Measurements from ENCODE around the gene DCAF12L2. TPM values are rescaled to one million over a fixed set of nuclear protein-coding genes. Genes with fewer than 3 reads are reported as not detected.

Gene DCAF12L2
- total and polyA plus RNA-seq, 2 experiments from 2014 or later = not detected

DNA sequence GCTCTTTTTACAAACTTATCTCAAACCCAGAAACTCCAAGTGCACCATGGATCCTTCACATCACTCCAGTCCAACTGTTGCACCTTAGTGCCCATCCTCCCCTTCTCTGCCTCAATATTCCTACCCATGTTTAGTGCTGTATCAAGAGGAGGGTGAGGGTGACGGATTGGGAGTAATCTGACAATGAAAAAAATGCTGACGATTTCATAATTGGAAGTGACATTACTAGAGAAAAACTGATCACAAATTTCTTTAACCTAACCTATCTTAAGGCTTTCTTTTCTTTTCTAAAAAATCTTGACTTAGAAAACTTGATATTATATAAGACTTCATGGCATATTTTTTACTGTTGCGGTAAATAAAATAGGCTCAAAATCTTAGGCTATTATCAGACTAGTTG lies 1.5 kb upstream of the DCAF12L2 start:
- Histone ChIP-seq H3K4me1 (ENCODE audit: insufficient read depth) (no peaks in the 10 kb centered on the region), H3K4me3 (no peak overlapping the region), H3K9me3 (ENCODE audit: low read depth) (no peaks in the 10 kb centered on the region), H3K9me2 (ENCODE audit: insufficient read depth) (no peaks in the 10 kb centered on the region), H3F3A (ENCODE audit: insufficient read depth) (no peaks in the 10 kb centered on the region), H3K79me2 (ENCODE audit: insufficient read depth) (no peaks in the 10 kb centered on the region), H3K4me2 (ENCODE audit: unreplicated experiment) (no peak overlapping the region), H2AFZ (no peak overlapping the region), H4K20me1 (ENCODE audit: insufficient read depth) (no peaks in the 10 kb centered on the region), H3K36me3 (ENCODE audit: low read depth) (no peaks in the 10 kb centered on the region), H3K27ac (no peak overlapping the region), H3K27me3 (replicated peaks; ENCODE audit: insufficient read depth) (no peaks in the 10 kb centered on the region), H3K9ac (no peak overlapping the region)
- DNase-seq = no peak
- in situ Hi-C loops (cut with MboI) = no loop called here
- TF ChIP-seq EZH2 (IDR thresholded peaks at IDR 0.05; ENCODE audit: insufficient read depth, poor library complexity, severe bottlenecking) (no peak), EZH2phosphoT487 (IDR thresholded peaks at IDR 0.05; ENCODE audit: insufficient read depth, low read depth) (no peak)
- WGBS, 2 experiments (ENCODE audit: low coverage in 1 of 2, low lambda C conversion rate in 2 of 2, missing lambda C conversion rate in 2 of 2) = 51 to 64% methylated on average over 3 of the region's 3 CpGs

- no peak for DNase-seq
- no peaks in the 10 kb centered on the region for H4K20me1 ChIP-seq (ENCODE audit: insufficient read depth)
- H3K36me3 ChIP-seq (ENCODE audit: low read depth) = no peaks in the 10 kb centered on the region
- WGBS, 2 experiments (ENCODE audit: low coverage in 1 of 2, low lambda C conversion rate in 2 of 2, missing lambda C conversion rate in 2 of 2) = 50 to 69% methylated on average over 15 to 18 of the region's 24 CpGs
- no peak overlapping the region for H3K4me2 ChIP-seq (ENCODE audit: unreplicated experiment)
- no peaks in the 10 kb centered on the region for H3K27me3 ChIP-seq (replicated peaks; ENCODE audit: insufficient read depth)
- H3K9ac ChIP-seq = no peak overlapping the region
- H3F3A ChIP-seq (ENCODE audit: insufficient read depth) = no peaks in the 10 kb centered on the region
- H2AFZ ChIP-seq = no peak overlapping the region
- H3K79me2 ChIP-seq (ENCODE audit: insufficient read depth) = no peaks in the 10 kb centered on the region
- TF ChIP-seq EZH2phosphoT487 (IDR thresholded peaks at IDR 0.05; ENCODE audit: insufficient read depth, low read depth) (no peak), EZH2 (IDR thresholded peaks at IDR 0.05; ENCODE audit: insufficient read depth, poor library complexity, severe bottlenecking) (no peak)
- no peak overlapping the region for H3K4me3 ChIP-seq
- H3K9me2 ChIP-seq (ENCODE audit: insufficient read depth) = no peaks in the 10 kb centered on the region
- in situ Hi-C loops (cut with MboI) = no loop called here
- H3K4me1 ChIP-seq (ENCODE audit: insufficient read depth) = no peaks in the 10 kb centered on the region
- no peaks in the 10 kb centered on the region for H3K9me3 ChIP-seq (ENCODE audit: low read depth)
- H3K27ac ChIP-seq = no peak overlapping the region
Observed at GRCh38 chrX:126165401-126165720, 728 bp downstream of the DCAF12L2 start.

- no peak overlapping the region for H3K27ac ChIP-seq
- H3K4me3 ChIP-seq = no peak overlapping the region
- H3K4me2 ChIP-seq (ENCODE audit: unreplicated experiment) = no peak overlapping the region
- no peaks in the 10 kb centered on the region for H3K4me1 ChIP-seq (ENCODE audit: insufficient read depth)
- no peaks in the 10 kb centered on the region for H3K9me2 ChIP-seq (ENCODE audit: insufficient read depth)
- TF ChIP-seq EZH2phosphoT487 (IDR thresholded peaks at IDR 0.05; ENCODE audit: insufficient read depth, low read depth) (no peak), EZH2 (IDR thresholded peaks at IDR 0.05; ENCODE audit: insufficient read depth, poor library complexity, severe bottlenecking) (no peak)
- no peaks in the 10 kb centered on the region for H3K36me3 ChIP-seq (ENCODE audit: low read depth)
- H3K9ac ChIP-seq = no peak overlapping the region
- in situ Hi-C loops (cut with MboI) = no loop called here
- H3K27me3 ChIP-seq (replicated peaks; ENCODE audit: insufficient read depth) = no peaks in the 10 kb centered on the region
- 83 to 84% methylated on average over 10 to 11 of the region's 37 CpGs for WGBS, 2 experiments (ENCODE audit: low coverage in 1 of 2, low lambda C conversion rate in 2 of 2, missing lambda C conversion rate in 2 of 2)
- no peak overlapping the region for H2AFZ ChIP-seq
- no peaks in the 10 kb centered on the region for H4K20me1 ChIP-seq (ENCODE audit: insufficient read depth)
- DNase-seq = no peak
- no peaks in the 10 kb centered on the region for H3K79me2 ChIP-seq (ENCODE audit: insufficient read depth)
- no peaks in the 10 kb centered on the region for H3K9me3 ChIP-seq (ENCODE audit: low read depth)
- H3F3A ChIP-seq (ENCODE audit: insufficient read depth) = no peaks in the 10 kb centered on the region
Observed at GRCh38 chrX:126164689-126165400, 1.2 kb downstream of the DCAF12L2 start.

DNA sequence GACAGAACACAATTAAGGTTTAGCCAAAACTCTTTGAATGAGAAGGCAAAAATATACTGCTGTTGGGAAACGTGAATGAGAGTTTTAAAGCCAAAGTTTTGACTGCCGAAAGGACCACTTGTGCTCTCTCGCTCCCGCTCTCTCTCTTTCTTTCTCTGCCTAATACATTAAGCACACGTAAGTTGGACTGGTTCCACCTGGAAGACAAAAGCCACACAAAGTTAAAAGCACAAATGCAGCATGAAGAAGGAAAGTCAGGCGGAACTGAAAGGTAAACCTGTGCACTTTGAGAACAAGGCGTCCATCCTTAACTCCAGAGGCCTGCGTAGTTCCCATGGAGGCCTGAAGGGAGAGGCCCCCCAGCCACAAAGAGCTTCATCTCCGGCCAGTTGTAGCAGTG lies 1.9 kb downstream of the DCAF12L2 start:
- Histone ChIP-seq H4K20me1 (ENCODE audit: insufficient read depth) (no peaks in the 10 kb centered on the region), H3K27me3 (replicated peaks; ENCODE audit: insufficient read depth) (no peaks in the 10 kb centered on the region), H3K4me2 (ENCODE audit: unreplicated experiment) (no peak overlapping the region), H3K79me2 (ENCODE audit: insufficient read depth) (no peaks in the 10 kb centered on the region), H3K4me1 (ENCODE audit: insufficient read depth) (no peaks in the 10 kb centered on the region), H2AFZ (no peak overlapping the region), H3K27ac (no peak overlapping the region), H3K9me3 (ENCODE audit: low read depth) (no peaks in the 10 kb centered on the region), H3K36me3 (ENCODE audit: low read depth) (no peaks in the 10 kb centered on the region), H3K9me2 (ENCODE audit: insufficient read depth) (no peaks in the 10 kb centered on the region), H3K9ac (no peak overlapping the region), H3F3A (ENCODE audit: insufficient read depth) (no peaks in the 10 kb centered on the region), H3K4me3 (no peak overlapping the region)
- no peak for DNase-seq
- 68 to 88% methylated on average over 4 to 9 of the region's 9 CpGs for WGBS, 2 experiments (ENCODE audit: low coverage in 1 of 2, low lambda C conversion rate in 2 of 2, missing lambda C conversion rate in 2 of 2)
- TF ChIP-seq EZH2 (IDR thresholded peaks at IDR 0.05; ENCODE audit: insufficient read depth, poor library complexity, severe bottlenecking) = no peak
- no peak for TF ChIP-seq EZH2phosphoT487 (IDR thresholded peaks at IDR 0.05; ENCODE audit: insufficient read depth, low read depth)
- in situ Hi-C loops (cut with MboI) = no loop called here
